Activated CD4-positive, alpha-beta T cell treated with anti-CD3 and anti-CD28 coated beads for 48 hours (primary cell): ENCODE measurements around the gene TIPARP.
"Not testable (repeated sequence)": the region's sequence is repeated elsewhere in the genome, so short reads cannot be mapped to it uniquely, and the experiment has no call there.

Experiments
- DNase-seq: peaks from one replicate; pipeline ENCODE4 v3.0.0-alpha.2; 2020

Gene TIPARP

GRCh38 chr3:156652661-156653060 is 21.7 kb upstream of the TIPARP start:
- not testable (repeated sequence) for DNase-seq

- DNase-seq, result no peak
These were observed 19.6 kb upstream of the TIPARP start for GRCh38 chr3:156654834-156655233.

GRCh38 chr3:156655819-156656550 is 18.4 kb upstream of the TIPARP start:
- no peak for DNase-seq

- no peak for DNase-seq
These were observed 16.9 kb upstream of the TIPARP start for GRCh38 chr3:156657440-156657839.

GRCh38 chr3:156657862-156658731 is 16.3 kb upstream of the TIPARP start:
- no peak for DNase-seq

- no peak for DNase-seq
These were observed 15.7 kb upstream of the TIPARP start for GRCh38 chr3:156658732-156659090.

GRCh38 chr3:156659260-156659659 is 15.1 kb upstream of the TIPARP start:
- no peak for DNase-seq

- no peak for DNase-seq
These were observed 13.2 kb upstream of the TIPARP start for GRCh38 chr3:156661155-156661554.

- DNase-seq, result no peak
These were observed 10.2 kb upstream of the TIPARP start for GRCh38 chr3:156664011-156664830.

GRCh38 chr3:156664831-156665178 is 9.6 kb upstream of the TIPARP start:
- DNase-seq, result no peak

- no peak for DNase-seq
These were observed 9.1 kb upstream of the TIPARP start for GRCh38 chr3:156665291-156665690.

- DNase-seq, result no peak
These were observed 8.3 kb upstream of the TIPARP start for GRCh38 chr3:156666073-156666472.

- no peak for DNase-seq
These were observed 6.2 kb upstream of the TIPARP start for GRCh38 chr3:156668073-156668763.

GRCh38 chr3:156670077-156670476 is 4.3 kb upstream of the TIPARP start:
- DNase-seq, result no peak

GRCh38 chr3:156670652-156671051 is 3.7 kb upstream of the TIPARP start:
- DNase-seq, result no peak

GRCh38 chr3:156673732-156674045 is 701 bp upstream of the TIPARP start:
- no peak for DNase-seq

- DNase-seq, result peak; percentile 58
These were observed 780 bp downstream of the TIPARP start for GRCh38 chr3:156674911-156675829.

- peak; percentile 33 for DNase-seq
These were observed 1.7 kb downstream of the TIPARP start for GRCh38 chr3:156675830-156676767.

- peak; percentile 34 for DNase-seq
These were observed 2.5 kb downstream of the TIPARP start for GRCh38 chr3:156676768-156677479.

GRCh38 chr3:156677536-156677935 is 3.1 kb downstream of the TIPARP start:
- no peak for DNase-seq
